Trophoblast cell (in vitro differentiated cells and primary cell): Measurements from ENCODE around the gene LGALS9.

Experiments
- DNase-seq, 2 donors: peaks; one replicate each; pipeline ENCODE4 v3.0.0-alpha.2; 2016
- H2AFZ ChIP-seq: 2 replicates; pipeline ENCODE4 v1.6.1; 2013; ENCODE audit warnings: low read length, moderate library complexity, mild to moderate bottlenecking; ENCODE audit not compliant: insufficient read depth, poor library complexity
- H2AK5ac ChIP-seq: 2 replicates; pipeline ENCODE4 v1.6.1; 2013; ENCODE audit warnings: mild to moderate bottlenecking, low read length
- H2BK120ac ChIP-seq: 2 replicates; pipeline ENCODE4 v1.6.1; 2013; ENCODE audit warnings: low read length, mild to moderate bottlenecking, moderate library complexity; ENCODE audit not compliant: insufficient read depth, poor library complexity
- H2BK12ac ChIP-seq: 2 replicates; pipeline ENCODE4 v1.6.1; 2013; ENCODE audit warnings: mild to moderate bottlenecking, low read length, moderate library complexity
- H2BK5ac ChIP-seq: 2 replicates; pipeline ENCODE4 v1.6.1; 2013; ENCODE audit warnings: low read length, low read depth, moderate library complexity, mild to moderate bottlenecking; ENCODE audit not compliant: poor library complexity
- H3K14ac ChIP-seq: 2 replicates; pipeline ENCODE4 v1.6.1; 2013; ENCODE audit warnings: mild to moderate bottlenecking, low read length
- H3K18ac ChIP-seq: 2 replicates; pipeline ENCODE4 v1.6.1; 2013; ENCODE audit warnings: mild to moderate bottlenecking, low read length
- H3K23ac ChIP-seq: 2 replicates; pipeline ENCODE4 v1.6.1; 2013; ENCODE audit warnings: low read length
- H3K27ac ChIP-seq: 2 replicates; pipeline ENCODE4 v1.5.1; 2013; ENCODE audit warnings: low read depth, mild to moderate bottlenecking, inconsistent platforms, low read length, moderate library complexity
- H3K27me3 ChIP-seq: 2 replicates; pipeline ENCODE4 v1.6.1; 2013; ENCODE audit warnings: inconsistent platforms, mild to moderate bottlenecking, low read length, moderate library complexity; ENCODE audit not compliant: insufficient read depth
- H3K36me3 ChIP-seq, 2 experiments: 1 replicate in 1 of 2; 2 replicates in 1 of 2; pipeline ENCODE4 v1.6.1; 2013; ENCODE audit warnings: low read length in 2 of 2, mild to moderate bottlenecking in 2 of 2, moderate library complexity in 1 of 2; ENCODE audit not compliant: insufficient read depth in 2 of 2, control insufficient read depth in 1 of 2
- H3K4ac ChIP-seq: 2 replicates; pipeline ENCODE4 v1.6.1; 2013; ENCODE audit warnings: low read depth, mild to moderate bottlenecking, low read length, moderate library complexity
- H3K4me1 ChIP-seq, 2 experiments: 1 replicate in 1 of 2; 2 replicates in 1 of 2; pipeline ENCODE4 v1.6.1; 2013; ENCODE audit warnings: low read length in 2 of 2, mild to moderate bottlenecking in 2 of 2, moderate library complexity in 1 of 2; ENCODE audit not compliant: insufficient read depth in 2 of 2, control insufficient read depth in 1 of 2
- H3K4me2 ChIP-seq: 2 replicates; pipeline ENCODE4 v1.6.1; 2013; ENCODE audit warnings: inconsistent platforms, mild to moderate bottlenecking, low read length, moderate library complexity
- H3K4me3 ChIP-seq: 2 replicates; pipeline ENCODE4 v1.5.1; 2013; ENCODE audit warnings: mild to moderate bottlenecking, low read depth, low read length, inconsistent platforms
- H3K79me1 ChIP-seq: one replicate; pipeline ENCODE4 v1.6.1; 2013; ENCODE audit warnings: low read length
- H3K79me2 ChIP-seq: 2 replicates; pipeline ENCODE4 v1.6.1; 2013; ENCODE audit warnings: low read length, mild to moderate bottlenecking; ENCODE audit not compliant: control insufficient read depth, insufficient read depth, poor library complexity
- H3K9ac ChIP-seq: 2 replicates; pipeline ENCODE4 v1.6.1; 2013; ENCODE audit warnings: mild to moderate bottlenecking, low read length
- H3K9me3 ChIP-seq: 2 replicates; pipeline ENCODE4 v1.6.1; 2013; ENCODE audit warnings: low read depth, mild to moderate bottlenecking, control low read depth, inconsistent platforms, low read length; ENCODE audit not compliant: insufficient read depth
- H4K12ac ChIP-seq: 2 replicates; pipeline ENCODE4 v1.6.1; 2013; ENCODE audit warnings: low read depth, mild to moderate bottlenecking, low read length, moderate library complexity
- H4K8ac ChIP-seq: 2 replicates; pipeline ENCODE4 v1.6.1; 2013; ENCODE audit warnings: low read depth, mild to moderate bottlenecking, low read length, moderate library complexity
- H4K91ac ChIP-seq: one replicate; pipeline ENCODE4 v1.6.1; 2013; ENCODE audit warnings: low read depth, mild to moderate bottlenecking, low read length, moderate library complexity
- WGBS: extraction: QIAGEN DNeasy Blood & Tissue Kit; methylation state at CpG from one replicate; pipeline ENCODE4 v1.1.7; 2013; ENCODE audit warnings: missing lambda C conversion rate; ENCODE audit not compliant: insufficient read length, insufficient coverage; ENCODE audit errors: extremely low coverage; 5-methylcytosine and 5-hydroxymethylcytosine counted together

Gene LGALS9

DNA sequence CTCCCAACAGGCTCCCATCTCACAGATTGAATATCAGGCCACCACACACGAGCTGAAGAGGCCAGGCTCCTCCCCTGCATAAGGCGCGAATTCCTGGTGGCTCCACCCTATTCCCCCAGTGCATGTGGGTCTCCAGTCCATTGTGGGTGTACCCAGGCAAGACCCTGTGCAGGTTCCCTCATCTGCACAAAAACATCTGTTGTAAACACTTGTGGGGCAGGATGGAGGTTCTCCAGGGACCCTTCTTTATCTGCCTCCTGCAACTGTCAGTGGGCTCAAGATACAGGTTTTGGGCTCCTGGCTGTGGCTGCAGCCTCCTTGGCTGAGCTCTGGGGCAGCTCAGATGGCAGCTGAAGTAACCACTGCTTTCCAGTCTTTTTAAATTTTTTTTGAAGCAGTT, 17.6 kb upstream of the LGALS9 start:
- no peak overlapping the region for H3K4me2 ChIP-seq
- no peak overlapping the region for H3K4me3 ChIP-seq
- H4K12ac ChIP-seq, result no peak overlapping the region
- no peak overlapping the region for H3K9ac ChIP-seq
- no peak for DNase-seq
- no peaks in the 10 kb centered on the region for H3K79me1 ChIP-seq
- no peaks in the 10 kb centered on the region for H3K79me2 ChIP-seq
- no peaks in the 10 kb centered on the region for H3K4me1 ChIP-seq
- no peak overlapping the region for H2AFZ ChIP-seq
- no peak overlapping the region for H3K27ac ChIP-seq
- H2BK5ac ChIP-seq, result no peak overlapping the region
- H3K18ac ChIP-seq, result no peak overlapping the region
- H3K23ac ChIP-seq, result no peak overlapping the region
- no peaks in the 10 kb centered on the region for H3K9me3 ChIP-seq
- H3K14ac ChIP-seq, result no peak overlapping the region
- H4K8ac ChIP-seq, result no peak overlapping the region
- WGBS, result no CpG with 5 or more reads among the region's 3 CpGs
- H3K27me3 ChIP-seq, result no peaks in the 10 kb centered on the region
- H2AK5ac ChIP-seq, result no peak overlapping the region
- H2BK120ac ChIP-seq, result no peak overlapping the region
- H3K4ac ChIP-seq, result no peak overlapping the region
- peaks cover 43% of the 10 kb centered on the region in 2 experiments for H3K36me3 ChIP-seq
- no peak overlapping the region for H2BK12ac ChIP-seq
- H4K91ac ChIP-seq, result no peak overlapping the region

GRCh38 chr17:27615121-27615520, 15.9 kb upstream of the LGALS9 start:
- Histone ChIP-seq H4K91ac (no peak overlapping the region), H3K79me1 (no peaks in the 10 kb centered on the region), H3K4me3 (no peak overlapping the region), H3K14ac (no peak overlapping the region), H4K8ac (no peak overlapping the region), H3K27ac (no peak overlapping the region), H3K36me3 (peaks cover 36 to 38% of the 10 kb centered on the region in 2 experiments), H2BK120ac (no peak overlapping the region), H2AK5ac (no peak overlapping the region), H2BK12ac (no peak overlapping the region), H3K18ac (no peak overlapping the region), H3K9me3 (no peaks in the 10 kb centered on the region), H3K23ac (no peak overlapping the region), H3K4me2 (no peak overlapping the region), H3K4ac (no peak overlapping the region), H2BK5ac (no peak overlapping the region), H3K4me1 (no peaks in the 10 kb centered on the region), H2AFZ (no peak overlapping the region), H3K79me2 (no peaks in the 10 kb centered on the region), H4K12ac (no peak overlapping the region), H3K9ac (no peak overlapping the region), H3K27me3 (no peaks in the 10 kb centered on the region)
- WGBS, result no CpG with 5 or more reads among the region's 1 CpG
- no peak for DNase-seq

- H3K14ac ChIP-seq, result no peak overlapping the region
- no peak overlapping the region for H3K23ac ChIP-seq
- no peak overlapping the region for H3K27ac ChIP-seq
- DNase-seq, result no peak
- no peak overlapping the region for H4K8ac ChIP-seq
- H3K4me3 ChIP-seq, result no peak overlapping the region
- H2BK5ac ChIP-seq, result no peak overlapping the region
- H2AK5ac ChIP-seq, result no peak overlapping the region
- no peak overlapping the region for H4K91ac ChIP-seq
- no peaks in the 10 kb centered on the region for H3K79me2 ChIP-seq
- H4K12ac ChIP-seq, result no peak overlapping the region
- no peak overlapping the region for H3K18ac ChIP-seq
- no peak overlapping the region for H3K9ac ChIP-seq
- no CpG with 5 or more reads among the region's 4 CpGs for WGBS
- H3K79me1 ChIP-seq, result no peaks in the 10 kb centered on the region
- H3K36me3 ChIP-seq, result peaks cover 40% of the 10 kb centered on the region in 2 experiments
- H3K4me2 ChIP-seq, result no peak overlapping the region
- H3K4me1 ChIP-seq, result no peaks in the 10 kb centered on the region
- H2BK120ac ChIP-seq, result no peak overlapping the region
- no peak overlapping the region for H2AFZ ChIP-seq
- H3K27me3 ChIP-seq, result no peaks in the 10 kb centered on the region
- H2BK12ac ChIP-seq, result no peak overlapping the region
- H3K9me3 ChIP-seq, result no peaks in the 10 kb centered on the region
- H3K4ac ChIP-seq, result no peak overlapping the region
These were observed 14.6 kb upstream of the LGALS9 start for GRCh38 chr17:27616414-27616813.

DNA sequence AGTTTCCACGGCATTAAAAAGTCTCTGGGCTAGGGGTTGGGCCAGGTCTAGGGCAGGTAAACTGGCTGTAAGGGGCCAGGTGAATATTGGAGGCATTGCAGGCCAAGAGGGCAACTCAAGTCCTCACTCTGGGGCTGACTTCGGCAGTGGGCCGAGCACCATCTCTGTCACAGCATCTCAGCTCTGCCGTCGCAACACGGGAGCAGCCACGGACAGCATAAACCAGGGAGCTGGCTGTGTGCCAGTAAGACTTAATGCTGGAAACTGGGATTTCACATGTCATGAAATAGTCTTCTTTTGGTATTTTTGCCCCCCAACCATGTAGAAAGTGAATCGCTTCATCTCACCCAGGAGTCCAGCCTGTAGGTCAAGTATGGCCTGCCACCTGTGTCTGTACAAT, 12.6 kb upstream of the LGALS9 start:
- no peaks in the 10 kb centered on the region for H3K9me3 ChIP-seq
- no peak overlapping the region for H3K14ac ChIP-seq
- H2AK5ac ChIP-seq, result no peak overlapping the region
- no peak overlapping the region for H3K18ac ChIP-seq
- no peak overlapping the region for H3K23ac ChIP-seq
- H3K27ac ChIP-seq, result no peak overlapping the region
- H3K9ac ChIP-seq, result no peak overlapping the region
- no peak for DNase-seq
- no peak overlapping the region for H3K4ac ChIP-seq
- no CpG with 5 or more reads among the region's 8 CpGs for WGBS
- H2BK120ac ChIP-seq, result no peak overlapping the region
- no peak overlapping the region for H2BK5ac ChIP-seq
- no peak overlapping the region for H4K8ac ChIP-seq
- no peak overlapping the region for H2BK12ac ChIP-seq
- no peaks in the 10 kb centered on the region for H3K79me1 ChIP-seq
- H4K12ac ChIP-seq, result no peak overlapping the region
- no peak overlapping the region for H4K91ac ChIP-seq
- H3K4me3 ChIP-seq, result no peak overlapping the region
- H2AFZ ChIP-seq, result no peak overlapping the region
- no peak overlapping the region for H3K4me2 ChIP-seq
- no peaks in the 10 kb centered on the region for H3K79me2 ChIP-seq
- H3K36me3 ChIP-seq, result peaks cover 50 to 56% of the 10 kb centered on the region in 2 experiments
- no peaks in the 10 kb centered on the region for H3K27me3 ChIP-seq
- H3K4me1 ChIP-seq, result no peaks in the 10 kb centered on the region
